ENCODE results near the gene MEI1. TPM values are rescaled to one million over a fixed set of nuclear protein-coding genes. Genes with fewer than 3 reads are reported as not detected.

Gene MEI1
- total and polyA plus RNA-seq, 4 donors: 0.33 to 1.3 (median 0.72) TPM

DNA sequence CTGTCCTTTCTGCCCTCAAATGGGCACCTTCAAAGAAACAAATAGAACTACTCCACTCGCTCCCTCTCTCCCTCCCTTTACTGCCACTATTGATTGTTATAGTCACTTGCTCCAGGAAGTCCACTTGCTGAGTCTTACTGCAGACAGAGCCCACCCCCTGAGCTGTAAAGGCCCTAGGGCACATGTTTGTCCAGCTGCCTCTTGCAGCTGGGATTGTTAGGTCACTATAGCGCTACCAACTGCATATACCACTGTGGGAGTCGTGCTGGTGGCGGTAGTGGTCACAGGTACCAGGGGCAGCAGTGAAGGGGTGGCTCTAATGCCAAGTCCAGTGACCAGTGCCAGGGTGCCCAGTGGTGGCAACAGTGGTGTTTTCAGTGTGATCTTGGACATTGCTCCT is 129.2 kb downstream of the MEI1 start:
- H3K27ac ChIP-seq (ENCODE audit: low read depth in 1 of 2, low read length in 2 of 2): no peak overlapping the region

DNA sequence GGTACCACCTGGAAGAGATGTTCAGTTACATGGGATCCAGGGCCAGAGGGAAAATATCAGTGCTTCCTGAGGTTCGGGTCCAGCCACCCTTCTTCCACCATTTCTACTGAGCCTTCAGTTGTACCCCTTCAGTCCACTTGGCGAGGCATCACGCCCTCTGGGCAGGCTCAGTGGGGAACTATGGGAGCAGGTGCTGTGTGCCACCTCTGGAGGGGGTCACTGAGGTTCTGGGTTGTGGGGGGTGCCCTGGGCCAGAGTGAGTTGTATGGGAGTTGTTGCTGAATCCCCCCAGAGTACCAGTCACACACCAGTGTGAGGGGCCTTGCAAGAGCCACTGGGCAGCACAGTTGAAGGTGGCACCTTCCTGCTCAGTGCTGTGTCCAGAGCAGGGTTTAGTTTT is 130.9 kb downstream of the MEI1 start:
- Histone ChIP-seq H3K4me3 (ENCODE audit: low read depth in 1 of 3, low read length in 3 of 3) (no peak overlapping the region), H3K36me3 (ENCODE audit: control insufficient read depth in 4 of 4, insufficient read depth in 3 of 4, low read depth in 1 of 4, low read length in 3 of 4) (no peaks in the 10 kb centered on the region), H3K4me1 (ENCODE audit: control insufficient read depth in 4 of 4, insufficient read depth in 4 of 4, low read length in 3 of 4) (peaks cover 0 to 14% (median 6%) of the 10 kb centered on the region in 4 donors), H3K27ac (ENCODE audit: low read depth in 1 of 2, low read length in 2 of 2) (no peak overlapping the region), H3K9me3 (ENCODE audit: control insufficient read depth in 4 of 4, low read length in 3 of 4) (no peaks in the 10 kb centered on the region), H3K27me3 (ENCODE audit: control insufficient read depth in 4 of 4, insufficient read depth in 4 of 4, low read length in 3 of 4) (no peaks in the 10 kb centered on the region), H3K9ac (ENCODE audit: low read depth in 1 of 2, low read length in 2 of 2) (no peak overlapping the region)
- no peak for DNase-seq (ENCODE audit: low spot score)
- no peak for TF ChIP-seq FOXA2 (IDR thresholded peaks at IDR 0.05)
- TF ChIP-seq GABPA (IDR thresholded peaks at IDR 0.05 in 1 of 2, conservative IDR thresholded peaks at IDR 0.05 in 1 of 2): no peak
- TF ChIP-seq EGR1 (IDR thresholded peaks at IDR 0.05; ENCODE audit: low read depth in 2 of 2): no peak
- 97% methylated on average over 3 of the region's 3 CpGs for WGBS

More for the DNA sequence above, 129.2 kb downstream of the MEI1 start:
- peaks cover 0 to 5% (median 0%) of the 10 kb centered on the region in 4 donors for H3K4me1 ChIP-seq (ENCODE audit: control insufficient read depth in 4 of 4, insufficient read depth in 4 of 4, low read length in 3 of 4)
- H3K36me3 ChIP-seq (ENCODE audit: control insufficient read depth in 4 of 4, insufficient read depth in 3 of 4, low read depth in 1 of 4, low read length in 3 of 4): no peaks in the 10 kb centered on the region
- TF ChIP-seq TAF1 (conservative IDR thresholded peaks at IDR 0.05): no peak
- TF ChIP-seq, protein P1, sequence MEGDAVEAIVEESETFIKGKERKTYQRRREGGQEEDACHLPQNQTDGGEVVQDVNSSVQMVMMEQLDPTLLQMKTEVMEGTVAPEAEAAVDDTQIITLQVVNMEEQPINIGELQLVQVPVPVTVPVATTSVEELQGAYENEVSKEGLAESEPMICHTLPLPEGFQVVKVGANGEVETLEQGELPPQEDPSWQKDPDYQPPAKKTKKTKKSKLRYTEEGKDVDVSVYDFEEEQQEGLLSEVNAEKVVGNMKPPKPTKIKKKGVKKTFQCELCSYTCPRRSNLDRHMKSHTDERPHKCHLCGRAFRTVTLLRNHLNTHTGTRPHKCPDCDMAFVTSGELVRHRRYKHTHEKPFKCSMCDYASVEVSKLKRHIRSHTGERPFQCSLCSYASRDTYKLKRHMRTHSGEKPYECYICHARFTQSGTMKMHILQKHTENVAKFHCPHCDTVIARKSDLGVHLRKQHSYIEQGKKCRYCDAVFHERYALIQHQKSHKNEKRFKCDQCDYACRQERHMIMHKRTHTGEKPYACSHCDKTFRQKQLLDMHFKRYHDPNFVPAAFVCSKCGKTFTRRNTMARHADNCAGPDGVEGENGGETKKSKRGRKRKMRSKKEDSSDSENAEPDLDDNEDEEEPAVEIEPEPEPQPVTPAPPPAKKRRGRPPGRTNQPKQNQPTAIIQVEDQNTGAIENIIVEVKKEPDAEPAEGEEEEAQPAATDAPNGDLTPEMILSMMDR (IDR thresholded peaks at IDR 0.05; ENCODE audit: low read depth, low read length, missing input control): no peak
- TF ChIP-seq, protein P2, sequence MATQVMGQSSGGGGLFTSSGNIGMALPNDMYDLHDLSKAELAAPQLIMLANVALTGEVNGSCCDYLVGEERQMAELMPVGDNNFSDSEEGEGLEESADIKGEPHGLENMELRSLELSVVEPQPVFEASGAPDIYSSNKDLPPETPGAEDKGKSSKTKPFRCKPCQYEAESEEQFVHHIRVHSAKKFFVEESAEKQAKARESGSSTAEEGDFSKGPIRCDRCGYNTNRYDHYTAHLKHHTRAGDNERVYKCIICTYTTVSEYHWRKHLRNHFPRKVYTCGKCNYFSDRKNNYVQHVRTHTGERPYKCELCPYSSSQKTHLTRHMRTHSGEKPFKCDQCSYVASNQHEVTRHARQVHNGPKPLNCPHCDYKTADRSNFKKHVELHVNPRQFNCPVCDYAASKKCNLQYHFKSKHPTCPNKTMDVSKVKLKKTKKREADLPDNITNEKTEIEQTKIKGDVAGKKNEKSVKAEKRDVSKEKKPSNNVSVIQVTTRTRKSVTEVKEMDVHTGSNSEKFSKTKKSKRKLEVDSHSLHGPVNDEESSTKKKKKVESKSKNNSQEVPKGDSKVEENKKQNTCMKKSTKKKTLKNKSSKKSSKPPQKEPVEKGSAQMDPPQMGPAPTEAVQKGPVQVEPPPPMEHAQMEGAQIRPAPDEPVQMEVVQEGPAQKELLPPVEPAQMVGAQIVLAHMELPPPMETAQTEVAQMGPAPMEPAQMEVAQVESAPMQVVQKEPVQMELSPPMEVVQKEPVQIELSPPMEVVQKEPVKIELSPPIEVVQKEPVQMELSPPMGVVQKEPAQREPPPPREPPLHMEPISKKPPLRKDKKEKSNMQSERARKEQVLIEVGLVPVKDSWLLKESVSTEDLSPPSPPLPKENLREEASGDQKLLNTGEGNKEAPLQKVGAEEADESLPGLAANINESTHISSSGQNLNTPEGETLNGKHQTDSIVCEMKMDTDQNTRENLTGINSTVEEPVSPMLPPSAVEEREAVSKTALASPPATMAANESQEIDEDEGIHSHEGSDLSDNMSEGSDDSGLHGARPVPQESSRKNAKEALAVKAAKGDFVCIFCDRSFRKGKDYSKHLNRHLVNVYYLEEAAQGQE (IDR thresholded peaks at IDR 0.05): no peak
- no peak for TF ChIP-seq RAD21 (IDR thresholded peaks at IDR 0.05)
- H3K27me3 ChIP-seq (ENCODE audit: control insufficient read depth in 4 of 4, insufficient read depth in 4 of 4, low read length in 3 of 4): no peaks in the 10 kb centered on the region
- H3K4me3 ChIP-seq (ENCODE audit: low read depth in 1 of 3, low read length in 3 of 3): no peak overlapping the region
- no peak for DNase-seq (ENCODE audit: low spot score)
- H3K9me3 ChIP-seq (ENCODE audit: control insufficient read depth in 4 of 4, low read length in 3 of 4): no peaks in the 10 kb centered on the region
- WGBS: 89% methylated on average over 4 of the region's 4 CpGs
- H3K9ac ChIP-seq (ENCODE audit: low read depth in 1 of 2, low read length in 2 of 2): no peak overlapping the region

DNA sequence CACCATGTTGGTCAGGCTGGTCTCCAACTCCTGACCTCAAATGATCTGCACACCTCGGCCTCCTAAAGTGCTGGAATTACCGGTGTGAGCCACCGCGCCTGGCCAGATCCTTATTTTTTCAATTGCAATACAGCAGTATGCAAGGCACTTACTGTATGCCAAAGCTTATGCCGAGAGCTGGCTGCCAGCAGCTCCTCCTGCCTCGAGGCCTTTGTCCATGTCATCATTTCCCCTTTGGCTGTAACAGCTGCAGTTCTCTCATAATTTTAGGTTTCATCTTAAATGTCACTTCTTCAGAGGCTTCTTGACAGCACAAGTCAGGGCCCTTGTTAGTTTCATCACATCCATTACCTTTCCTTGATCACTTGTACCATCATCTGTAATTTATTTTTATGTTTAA is 132.1 kb downstream of the MEI1 start:
- Histone ChIP-seq H3K27me3 (ENCODE audit: control insufficient read depth in 4 of 4, insufficient read depth in 4 of 4, low read length in 3 of 4) (no peaks in the 10 kb centered on the region), H3K9ac (ENCODE audit: low read depth in 1 of 2, low read length in 2 of 2) (no peak overlapping the region), H3K4me3 (ENCODE audit: low read depth in 1 of 3, low read length in 3 of 3) (no peak overlapping the region), H3K27ac (ENCODE audit: low read depth in 1 of 2, low read length in 2 of 2) (peak overlapping the region; percentile 84 to 98), H3K4me1 (ENCODE audit: control insufficient read depth in 4 of 4, insufficient read depth in 4 of 4, low read length in 3 of 4) (peaks cover 0 to 22% (median 10%) of the 10 kb centered on the region in 4 donors), H3K9me3 (ENCODE audit: control insufficient read depth in 4 of 4, low read length in 3 of 4) (no peaks in the 10 kb centered on the region), H3K36me3 (ENCODE audit: control insufficient read depth in 4 of 4, insufficient read depth in 3 of 4, low read depth in 1 of 4, low read length in 3 of 4) (peaks cover 0 to 9% (median under 1%) of the 10 kb centered on the region in 4 donors)
- 78% methylated on average over 6 of the region's 6 CpGs for WGBS
- no peak for DNase-seq (ENCODE audit: low spot score)
- TF ChIP-seq SP1 (IDR thresholded peaks at IDR 0.05) (no peak), YY1 (IDR thresholded peaks at IDR 0.05) (no peak), GABPA (IDR thresholded peaks at IDR 0.05 in 1 of 2, conservative IDR thresholded peaks at IDR 0.05 in 1 of 2) (no peak), TAF1 (conservative IDR thresholded peaks at IDR 0.05) (no peak), NR2F2 (IDR thresholded peaks at IDR 0.05) (no peak), EGR1 (IDR thresholded peaks at IDR 0.05; ENCODE audit: low read depth in 2 of 2) (no peak), JUND (IDR thresholded peaks at IDR 0.05) (no peak), FOXA1 (IDR thresholded peaks at IDR 0.05) (no peak), FOXA2 (IDR thresholded peaks at IDR 0.05) (no peak), RXRA (IDR thresholded peaks at IDR 0.05) (no peak)
- TF ChIP-seq, protein P2 (IDR thresholded peaks at IDR 0.05): no peak
- TF ChIP-seq, protein P1 (IDR thresholded peaks at IDR 0.05; ENCODE audit: low read depth, low read length, missing input control): no peak
- TF ChIP-seq, protein P3, sequence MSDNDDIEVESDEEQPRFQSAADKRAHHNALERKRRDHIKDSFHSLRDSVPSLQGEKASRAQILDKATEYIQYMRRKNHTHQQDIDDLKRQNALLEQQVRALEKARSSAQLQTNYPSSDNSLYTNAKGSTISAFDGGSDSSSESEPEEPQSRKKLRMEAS (IDR thresholded peaks at IDR 0.05): no peak
- TF ChIP-seq, protein P4, sequence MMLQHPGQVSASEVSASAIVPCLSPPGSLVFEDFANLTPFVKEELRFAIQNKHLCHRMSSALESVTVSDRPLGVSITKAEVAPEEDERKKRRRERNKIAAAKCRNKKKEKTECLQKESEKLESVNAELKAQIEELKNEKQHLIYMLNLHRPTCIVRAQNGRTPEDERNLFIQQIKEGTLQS (IDR thresholded peaks at IDR 0.05): no peak

Data from liver (tissue), 9 donors.